Ectodermal cell (in vitro differentiated cells): Measurements from ENCODE around the gene LMCD1.

Source experiments
- H3K27ac ChIP-seq: 2 replicates; pipeline ENCODE4 v1.7.0; 2013; ENCODE audit warnings: mild to moderate bottlenecking, low read depth, low read length; ENCODE audit not compliant: insufficient read depth, poor library complexity, severe bottlenecking
- H3K27me3 ChIP-seq: 2 replicates; pipeline ENCODE4 v1.7.0; 2013; ENCODE audit warnings: mild to moderate bottlenecking, low read length; ENCODE audit not compliant: insufficient read depth, control insufficient read depth, poor library complexity, severe bottlenecking
- H3K36me3 ChIP-seq: one replicate; pipeline ENCODE4 v1.7.0; 2013; ENCODE audit warnings: low read length; ENCODE audit not compliant: control insufficient read depth, insufficient read depth
- H3K4me1 ChIP-seq: one replicate; pipeline ENCODE4 v1.7.0; 2013; ENCODE audit warnings: low read length; ENCODE audit not compliant: control insufficient read depth, insufficient read depth
- H3K4me3 ChIP-seq: 2 replicates; pipeline ENCODE4 v1.7.0; 2013; ENCODE audit warnings: low read depth, low read length, control low read depth; ENCODE audit not compliant: insufficient read depth
- H3K9me3 ChIP-seq: 2 replicates; pipeline ENCODE4 v1.7.0; 2013; ENCODE audit warnings: mild to moderate bottlenecking, low read length, moderate library complexity; ENCODE audit not compliant: control insufficient read depth
- WGBS, 2 experiments: methylation state at CpG; one replicate each; pipeline ENCODE4 v1.1.7; 2013; ENCODE audit warnings: missing lambda C conversion rate in 2 of 2; 5-methylcytosine and 5-hydroxymethylcytosine counted together

LMCD1 gene

GRCh38 chr3:8503871-8504610, 2.4 kb downstream of the LMCD1 start:
- no peaks in the 10 kb centered on the region for H3K36me3 ChIP-seq
- no peak overlapping the region for H3K4me3 ChIP-seq
- H3K9me3 ChIP-seq, result no peaks in the 10 kb centered on the region
- H3K27me3 ChIP-seq, result no peaks in the 10 kb centered on the region
- H3K4me1 ChIP-seq, result peaks cover 28% of the 10 kb centered on the region
- 78 to 81% methylated on average over 5 to 8 of the region's 8 CpGs for WGBS, 2 experiments
- H3K27ac ChIP-seq, result no peak overlapping the region

GRCh38 chr3:8504611-8504973, 3.0 kb downstream of the LMCD1 start:
- Histone ChIP-seq H3K9me3 (no peaks in the 10 kb centered on the region), H3K4me3 (no peak overlapping the region), H3K27me3 (no peaks in the 10 kb centered on the region), H3K27ac (no peak overlapping the region), H3K36me3 (no peaks in the 10 kb centered on the region), H3K4me1 (peaks cover 22% of the 10 kb centered on the region)
- 76 to 79% methylated on average over 4 of the region's 4 CpGs for WGBS, 2 experiments

- 86 to 92% methylated on average over 3 of the region's 3 CpGs for WGBS, 2 experiments
- no peaks in the 10 kb centered on the region for H3K9me3 ChIP-seq
- no peak overlapping the region for H3K4me3 ChIP-seq
- H3K36me3 ChIP-seq, result no peaks in the 10 kb centered on the region
- H3K27me3 ChIP-seq, result no peaks in the 10 kb centered on the region
- no peak overlapping the region for H3K27ac ChIP-seq
- peaks cover 13% of the 10 kb centered on the region for H3K4me1 ChIP-seq
Measured at GRCh38 chr3:8505621-8506020, 4.0 kb downstream of the LMCD1 start.

- H3K27me3 ChIP-seq, result no peaks in the 10 kb centered on the region
- 95 to 97% methylated on average over 6 of the region's 6 CpGs for WGBS, 2 experiments
- no peaks in the 10 kb centered on the region for H3K36me3 ChIP-seq
- H3K9me3 ChIP-seq, result no peaks in the 10 kb centered on the region
- H3K4me1 ChIP-seq, result peaks cover 13% of the 10 kb centered on the region
- H3K4me3 ChIP-seq, result no peak overlapping the region
- no peak overlapping the region for H3K27ac ChIP-seq
Measured at GRCh38 chr3:8506571-8507061, 5.0 kb downstream of the LMCD1 start.

GRCh38 chr3:8507496-8507895, 5.9 kb downstream of the LMCD1 start:
- Histone ChIP-seq H3K4me3 (no peak overlapping the region), H3K27ac (no peak overlapping the region)
- 75 to 90% methylated on average over 1 to 3 of the region's 3 CpGs for WGBS, 2 experiments

GRCh38 chr3:8509961-8510360, 8.3 kb downstream of the LMCD1 start:
- Histone ChIP-seq H3K4me3 (no peak overlapping the region), H3K27me3 (no peaks in the 10 kb centered on the region), H3K9me3 (no peaks in the 10 kb centered on the region), H3K4me1 (no peaks in the 10 kb centered on the region), H3K27ac (no peak overlapping the region), H3K36me3 (no peaks in the 10 kb centered on the region)
- 94 to 97% methylated on average over 6 of the region's 6 CpGs for WGBS, 2 experiments

More at GRCh38 chr3:8507496-8507895, 5.9 kb downstream of the LMCD1 start:
- Histone ChIP-seq H3K9me3 (no peaks in the 10 kb centered on the region), H3K36me3 (no peaks in the 10 kb centered on the region), H3K27me3 (no peaks in the 10 kb centered on the region), H3K4me1 (peaks cover 13% of the 10 kb centered on the region)

GRCh38 chr3:8512234-8512633, 10.6 kb downstream of the LMCD1 start:
- H3K4me1 ChIP-seq, result no peaks in the 10 kb centered on the region
- no peaks in the 10 kb centered on the region for H3K36me3 ChIP-seq
- H3K9me3 ChIP-seq, result no peaks in the 10 kb centered on the region
- H3K27me3 ChIP-seq, result no peaks in the 10 kb centered on the region
- no peak overlapping the region for H3K27ac ChIP-seq
- 89 to 100% methylated on average over 1 of the region's 1 CpG for WGBS, 2 experiments
- no peak overlapping the region for H3K4me3 ChIP-seq

- Histone ChIP-seq H3K27ac (no peak overlapping the region), H3K36me3 (no peaks in the 10 kb centered on the region), H3K4me3 (no peak overlapping the region), H3K9me3 (no peaks in the 10 kb centered on the region), H3K4me1 (peaks cover 5% of the 10 kb centered on the region), H3K27me3 (no peaks in the 10 kb centered on the region)
- WGBS, 2 experiments, result 91 to 94% methylated on average over 9 of the region's 9 CpGs
Measured at GRCh38 chr3:8516047-8516661, 14.5 kb downstream of the LMCD1 start.

- Histone ChIP-seq H3K27ac (no peak overlapping the region), H3K27me3 (no peaks in the 10 kb centered on the region), H3K9me3 (no peaks in the 10 kb centered on the region), H3K4me3 (no peak overlapping the region), H3K36me3 (no peaks in the 10 kb centered on the region), H3K4me1 (peaks cover 5% of the 10 kb centered on the region)
- WGBS, 2 experiments, result 88 to 94% methylated on average over 2 of the region's 2 CpGs
Measured at GRCh38 chr3:8516783-8517182, 15.2 kb downstream of the LMCD1 start.

- Histone ChIP-seq H3K4me3 (no peak overlapping the region), H3K27me3 (no peaks in the 10 kb centered on the region), H3K4me1 (peaks cover 5% of the 10 kb centered on the region), H3K27ac (no peak overlapping the region), H3K36me3 (no peaks in the 10 kb centered on the region), H3K9me3 (no peaks in the 10 kb centered on the region)
- WGBS, 2 experiments, result 80 to 91% methylated on average over 1 to 2 of the region's 2 CpGs
Measured at GRCh38 chr3:8517487-8517886, 15.9 kb downstream of the LMCD1 start.
